H1 (cell line): ENCODE measurements around the gene PLS3. TPM values are rescaled to one million over a fixed set of nuclear protein-coding genes. Genes with fewer than 3 reads are reported as not detected.

Experiments
- CTCF ChIA-PET: fragments of 300-600 bp; sonication (Branson Sonifier 250); formaldehyde crosslinking; loops from one replicate; lab custom pipeline; 2021; ENCODE audit not compliant: partially characterized antibody; lab: Charles Lee
- POLR2A ChIA-PET: fragments of 300-600 bp; sonication (Branson Sonifier 250); formaldehyde crosslinking; loops from one replicate; lab custom pipeline; 2021; ENCODE audit warnings: inconsistent platforms; ENCODE audit not compliant: partially characterized antibody; lab: Charles Lee
- DNase-seq, 2 experiments: peaks; one replicate each; pipeline versions ENCODE4 v3.0.0 to v3.0.0-alpha.2; 2010 to 2022; ENCODE audit warnings: low spot score in 2 of 2, low read depth in 1 of 2, mixed read lengths in 1 of 2
- FAIRE-seq: peaks from 2 replicates; lab custom pipeline; 2011; peaks lifted over from hg19 to GRCh38; lab: Jason Lieb, UNC
- H2AFZ ChIP-seq: 2 replicates; pipeline ENCODE4 v1.8.1; 2012; ENCODE audit warnings: low read length, inconsistent platforms
- H2AK5ac ChIP-seq: 2 replicates; pipeline ENCODE4 v1.6.1; 2013; ENCODE audit warnings: low read depth, low read length
- H2BK120ac ChIP-seq: replicated peaks from 2 replicates; pipeline ENCODE3; 2013; ENCODE audit warnings: low read depth, low read length, inconsistent platforms
- H2BK12ac ChIP-seq: 2 replicates; pipeline ENCODE4 v1.6.1; 2013; ENCODE audit warnings: low read depth, low read length
- H2BK15ac ChIP-seq: 2 replicates; pipeline ENCODE4 v1.6.1; 2013; ENCODE audit warnings: low read length
- H2BK20ac ChIP-seq: 2 replicates; pipeline ENCODE4 v1.6.1; 2013; ENCODE audit warnings: low read length
- H2BK5ac ChIP-seq: 2 replicates; pipeline ENCODE4 v1.6.1; 2013; ENCODE audit warnings: low read depth, low read length
- H3K14ac ChIP-seq: 2 replicates; pipeline ENCODE4 v1.6.1; 2013; ENCODE audit warnings: inconsistent platforms; ENCODE audit not compliant: insufficient read length
- H3K18ac ChIP-seq: 2 replicates; pipeline ENCODE4 v1.6.1; 2013; ENCODE audit warnings: low read length; ENCODE audit errors: extremely low read depth
- H3K23ac ChIP-seq: 2 replicates; pipeline ENCODE4 v1.6.1; 2013; ENCODE audit warnings: inconsistent platforms; ENCODE audit not compliant: insufficient read length
- H3K23me2 ChIP-seq: 2 replicates; pipeline ENCODE4 v1.6.1; 2013; ENCODE audit warnings: low read depth, low read length
- H3K27ac ChIP-seq: 2 replicates; pipeline ENCODE4 v1.6.1; 2011; ENCODE audit warnings: low read depth, low read length, inconsistent platforms
- H3K27me3 ChIP-seq, 4 experiments: replicated peaks in 1 of 4; 1 replicate in 1 of 4; 2 replicates in 3 of 4; pipeline versions ENCODE4 v1.6.1 to v1.8.1; 2011 to 2013; ENCODE audit warnings: low read length in 3 of 4, mild to moderate bottlenecking in 3 of 4, inconsistent platforms in 2 of 4, mixed read lengths in 2 of 4, moderate library complexity in 1 of 4; ENCODE audit not compliant: control insufficient read depth in 3 of 4, insufficient read depth in 3 of 4; ENCODE audit errors: extremely low read depth in 1 of 4
- H3K36me3 ChIP-seq, 4 experiments: 2 replicates each; pipeline versions ENCODE4 v1.6.1 to v1.8.1; 2011 to 2013; ENCODE audit warnings: mild to moderate bottlenecking in 4 of 4, low read length in 3 of 4, moderate library complexity in 2 of 4, control low read depth in 1 of 4, inconsistent platforms in 1 of 4; ENCODE audit not compliant: insufficient read depth in 4 of 4, control insufficient read depth in 2 of 4
- H3K4ac ChIP-seq: replicated peaks from 2 replicates; pipeline ENCODE3; 2013; ENCODE audit warnings: low read length, low read depth, mixed read lengths, inconsistent platforms; ENCODE audit not compliant: insufficient read length
- H3K4me1 ChIP-seq, 4 experiments: replicated peaks in 1 of 4; 1 replicate in 1 of 4; 2 replicates in 3 of 4; pipeline versions ENCODE4 v1.6.1 to v1.8.1; 2011 to 2013; ENCODE audit warnings: low read length in 3 of 4, inconsistent platforms in 2 of 4, mixed read lengths in 1 of 4; ENCODE audit not compliant: insufficient read depth in 4 of 4, control insufficient read depth in 3 of 4
- H3K4me2 ChIP-seq, 2 experiments: 2 replicates each; pipeline versions ENCODE4 v1.6.1 to v1.8.1; 2011 to 2013; ENCODE audit warnings: low read depth in 2 of 2, low read length in 2 of 2, control low read depth in 1 of 2, inconsistent platforms in 1 of 2, mild to moderate bottlenecking in 1 of 2; ENCODE audit not compliant: insufficient read depth in 1 of 2
- H3K4me3 ChIP-seq, 4 experiments: fragments of 200-600, 300-600 bp in 1 of 4; sonication (generic), shearing (Covaris generic), sonication (Bioruptor Twin) in 1 of 4; 2 replicates each; pipeline versions ENCODE4 v1.5.1 to v1.8.1; 2011 to 2016; ENCODE audit warnings: low read length in 4 of 4, low read depth in 3 of 4, control low read depth in 2 of 4, inconsistent platforms in 2 of 4, mild to moderate bottlenecking in 2 of 4, mixed read lengths in 1 of 4, moderate library complexity in 1 of 4; ENCODE audit not compliant: insufficient read depth in 2 of 4; ENCODE audit errors: extremely low read depth in 1 of 4
- H3K56ac ChIP-seq: replicated peaks from 2 replicates; pipeline ENCODE3; 2013; ENCODE audit warnings: low read depth, mild to moderate bottlenecking, mixed read lengths, low read length, inconsistent platforms; ENCODE audit not compliant: insufficient read length
- H3K79me1 ChIP-seq: 2 replicates; pipeline ENCODE4 v1.6.1; 2013; ENCODE audit warnings: low read depth, low read length, control low read depth
- H3K79me2 ChIP-seq, 2 experiments: 2 replicates each; pipeline versions ENCODE4 v1.6.1 to v1.8.1; 2012 to 2013; ENCODE audit warnings: low read length in 2 of 2, mild to moderate bottlenecking in 2 of 2, inconsistent platforms in 1 of 2; ENCODE audit not compliant: insufficient read depth in 2 of 2, control insufficient read depth in 1 of 2
- H3K9ac ChIP-seq, 4 experiments: replicated peaks in 1 of 4; 1 replicate in 1 of 4; 2 replicates in 3 of 4; pipeline versions ENCODE4 v1.6.1 to v1.8.1; 2011 to 2013; ENCODE audit warnings: low read depth in 3 of 4, low read length in 3 of 4, control low read depth in 2 of 4, mild to moderate bottlenecking in 2 of 4, moderate library complexity in 2 of 4, inconsistent platforms in 1 of 4; ENCODE audit errors: extremely low read depth in 1 of 4
- H3K9me3 ChIP-seq, 2 experiments: 2 replicates each; pipeline versions ENCODE4 v1.6.1 to v1.8.1; 2012 to 2013; ENCODE audit warnings: mild to moderate bottlenecking in 2 of 2, moderate library complexity in 2 of 2, control low read depth in 1 of 2, inconsistent platforms in 1 of 2, low read depth in 1 of 2, low read length in 1 of 2, mixed read lengths in 1 of 2; ENCODE audit not compliant: insufficient read depth in 2 of 2
- H4K20me1 ChIP-seq, 2 experiments: replicated peaks in 1 of 2; 2 replicates each; pipeline versions ENCODE3 to v1.8.1; 2011 to 2013; ENCODE audit warnings: inconsistent platforms in 2 of 2, low read length in 2 of 2, mild to moderate bottlenecking in 1 of 2; ENCODE audit not compliant: insufficient read depth in 2 of 2, control insufficient read depth in 1 of 2
- H4K5ac ChIP-seq: 2 replicates; pipeline ENCODE4 v1.6.1; 2013; ENCODE audit warnings: low read length, low read depth, mixed read lengths, inconsistent platforms; ENCODE audit not compliant: insufficient read length
- H4K8ac ChIP-seq: 2 replicates; pipeline ENCODE4 v1.8.0; 2013; ENCODE audit warnings: mild to moderate bottlenecking, moderate library complexity, low read length, inconsistent platforms; ENCODE audit not compliant: insufficient read depth; ENCODE audit errors: extremely low read depth
- H4K91ac ChIP-seq: replicated peaks from 2 replicates; pipeline ENCODE3; 2013; ENCODE audit warnings: low read length, mixed read lengths, inconsistent platforms; ENCODE audit not compliant: insufficient read length
- CEBPB ChIP-seq: IDR thresholded peaks from 2 replicates; pipeline ENCODE4 v1.6.1; 2012; ENCODE audit warnings: low read depth, low read length
- CHD2 ChIP-seq: IDR thresholded peaks from 2 replicates; pipeline ENCODE4 v1.6.1; 2012; ENCODE audit warnings: low read length, improper control_type of control experiment
- GTF2F1 ChIP-seq: IDR thresholded peaks from 2 replicates; pipeline ENCODE4 v1.6.1; 2012; ENCODE audit warnings: low read depth, low read length, improper control_type of control experiment, borderline replicate concordance
- POU5F1 ChIP-seq: IDR thresholded peaks from 2 replicates; pipeline ENCODE4 v1.6.1; 2011; ENCODE audit warnings: low read depth, mild to moderate bottlenecking, low read length, moderate library complexity
- TAF7 ChIP-seq: optimal IDR thresholded peaks from 2 replicates; pipeline ENCODE3; 2011; ENCODE audit warnings: low read depth, mild to moderate bottlenecking, inconsistent platforms, low read length, moderate library complexity, borderline replicate concordance
- WGBS, 2 experiments: shearing (Covaris generic) in 1 of 2; methylation state at CpG; one replicate each; pipeline versions ENCODE4 v1.1.6 to v1.1.7; 2013 to 2015; ENCODE audit warnings: low lambda C conversion rate in 2 of 2, mixed read lengths in 2 of 2, inconsistent platforms in 1 of 2, low coverage in 1 of 2, missing lambda C conversion rate in 1 of 2; ENCODE audit not compliant: insufficient replicate concordance in 2 of 2, insufficient coverage in 1 of 2, insufficient read length in 1 of 2; ENCODE audit errors: extremely low coverage in 1 of 2, missing lambda C conversion rate in 1 of 2; 5-methylcytosine and 5-hydroxymethylcytosine counted together
- polyA plus RNA-seq, 7 experiments: library from polyadenylated mRNA; depleted of rRNA in 3 of 7; stranded (reverse) in 5 of 7; unstranded in 2 of 7; fragments of >200 nt in 5 of 7; fragments of 200-250 nt in 2 of 7; gene quantifications; 1 replicate in 5 of 7; 2 replicates in 1 of 7; 4 replicates in 1 of 7; pipeline versions ENCODE4 v1.2.1 to v1.2.3, GENCODE V29; 2011 to 2013; ENCODE audit warnings: missing spikeins in 2 of 7, mixed read lengths in 2 of 7
- total RNA-seq: library from RNA; stranded (reverse); fragmentation: NEBNext Ultra II Directional; extraction: Animal tissue kit (Norgen Biotek cat#: 25700); gene quantifications from 2 replicates; pipeline ENCODE4 v1.2.1, GENCODE V29; 2021
- TF ChIP-seq, protein P1 (sequence below), 3 experiments: IDR thresholded peaks; 1 replicate in 2 of 3; 2 replicates in 1 of 3; pipeline versions ENCODE4 v1.5.1 to v1.6.1; 2011; ENCODE audit warnings: low read length in 3 of 3, mild to moderate bottlenecking in 3 of 3, inconsistent platforms in 2 of 3, low read depth in 1 of 3, moderate library complexity in 1 of 3; ENCODE audit not compliant: insufficient read depth in 1 of 3; ENCODE audit errors: control extremely low read depth in 1 of 3
- TF ChIP-seq, protein P2 (sequence below): IDR thresholded peaks from 2 replicates; pipeline ENCODE4 v1.6.1; 2012; ENCODE audit warnings: inconsistent platforms

PLS3 gene
- total and polyA plus RNA-seq, 2 of the 8 experiments (the other 6 are each of a cell fraction or from before 2014, with no cell fraction given): 107 to 185 TPM

DNA sequence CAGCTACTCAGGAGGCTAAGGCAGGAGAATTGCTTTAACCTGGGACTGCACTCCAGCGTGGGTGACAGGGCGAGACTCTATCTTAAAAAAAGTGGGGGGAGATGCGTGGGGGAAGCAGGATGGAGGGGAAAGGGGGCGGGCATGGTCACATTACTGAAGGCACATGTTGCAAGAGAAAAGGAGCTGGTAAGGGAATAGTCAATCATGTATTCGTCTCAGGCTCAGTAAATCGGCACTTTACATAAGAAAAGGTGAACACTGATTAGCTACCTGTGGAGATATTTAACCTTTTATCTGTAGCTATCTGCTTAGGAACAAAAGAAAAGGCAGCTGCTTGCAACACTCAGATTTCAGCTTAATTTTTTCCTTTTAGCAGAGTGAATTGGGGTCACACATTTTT, 132.5 kb downstream of the PLS3 start:
- H4K8ac ChIP-seq: no peak overlapping the region
- no peak for DNase-seq
- H3K4me2 ChIP-seq: peak overlapping the region; percentile 14 to 24; a peak in 2 of 4 replicates
- H3K56ac ChIP-seq: no peak overlapping the region
- H3K9ac ChIP-seq: no peak overlapping the region
- no peak overlapping the region for H3K14ac ChIP-seq
- ChIA-PET POLR2A (interaction anchor here (0.8 to 1.2 kb wide), 4 partner anchors 15 to 68 kb away, joined by 3 to 5 read pairs (median 5); no protein-coding TSS in a partner anchor), CTCF (interaction anchor here (0.7 to 1.3 kb wide), 3 partner anchors 42 to 362 kb away, joined by 3 read pairs; no protein-coding TSS in a partner anchor)
- H4K91ac ChIP-seq: no peak overlapping the region
- H4K5ac ChIP-seq: no peak overlapping the region
- H2AFZ ChIP-seq: no peak overlapping the region
- no peak overlapping the region for H2AK5ac ChIP-seq
- FAIRE-seq: peak; percentile 52
- H3K79me2 ChIP-seq: no peaks in the 10 kb centered on the region
- H2BK15ac ChIP-seq: no peak overlapping the region
- 3% methylated on average over 5 of the region's 6 CpGs; no CpG with 5 or more reads in 1 of the 2 experiments for WGBS, 2 experiments
- H3K23ac ChIP-seq: no peak overlapping the region
- H2BK12ac ChIP-seq: peak overlapping the region; percentile 46; the same call in 1 of the 2 replicates
- H3K27ac ChIP-seq: peak overlapping the region; percentile 61
- H2BK120ac ChIP-seq: no peak overlapping the region
- no peaks in the 10 kb centered on the region for H3K23me2 ChIP-seq
- no peak overlapping the region for H3K4ac ChIP-seq
- H3K4me3 ChIP-seq: no peak overlapping the region
- no peak overlapping the region for H2BK20ac ChIP-seq
- TF ChIP-seq TAF7: no peak
- TF ChIP-seq, protein P1, sequence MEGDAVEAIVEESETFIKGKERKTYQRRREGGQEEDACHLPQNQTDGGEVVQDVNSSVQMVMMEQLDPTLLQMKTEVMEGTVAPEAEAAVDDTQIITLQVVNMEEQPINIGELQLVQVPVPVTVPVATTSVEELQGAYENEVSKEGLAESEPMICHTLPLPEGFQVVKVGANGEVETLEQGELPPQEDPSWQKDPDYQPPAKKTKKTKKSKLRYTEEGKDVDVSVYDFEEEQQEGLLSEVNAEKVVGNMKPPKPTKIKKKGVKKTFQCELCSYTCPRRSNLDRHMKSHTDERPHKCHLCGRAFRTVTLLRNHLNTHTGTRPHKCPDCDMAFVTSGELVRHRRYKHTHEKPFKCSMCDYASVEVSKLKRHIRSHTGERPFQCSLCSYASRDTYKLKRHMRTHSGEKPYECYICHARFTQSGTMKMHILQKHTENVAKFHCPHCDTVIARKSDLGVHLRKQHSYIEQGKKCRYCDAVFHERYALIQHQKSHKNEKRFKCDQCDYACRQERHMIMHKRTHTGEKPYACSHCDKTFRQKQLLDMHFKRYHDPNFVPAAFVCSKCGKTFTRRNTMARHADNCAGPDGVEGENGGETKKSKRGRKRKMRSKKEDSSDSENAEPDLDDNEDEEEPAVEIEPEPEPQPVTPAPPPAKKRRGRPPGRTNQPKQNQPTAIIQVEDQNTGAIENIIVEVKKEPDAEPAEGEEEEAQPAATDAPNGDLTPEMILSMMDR (IDR thresholded peaks at IDR 0.05; ENCODE audit: control extremely low read depth in 1 of 3, insufficient read depth in 1 of 3, low read depth in 1 of 3, low read length in 3 of 3): no peak
- no peak for TF ChIP-seq GTF2F1
- no peak for TF ChIP-seq CHD2
- TF ChIP-seq POU5F1: peak; percentile 54; the same call in 1 of the 2 replicates
- TF ChIP-seq CEBPB: peak; percentile 60
- TF ChIP-seq, protein P2, sequence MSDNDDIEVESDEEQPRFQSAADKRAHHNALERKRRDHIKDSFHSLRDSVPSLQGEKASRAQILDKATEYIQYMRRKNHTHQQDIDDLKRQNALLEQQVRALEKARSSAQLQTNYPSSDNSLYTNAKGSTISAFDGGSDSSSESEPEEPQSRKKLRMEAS: peak; percentile 6; the same call in 1 of the 2 replicates
- no peaks in the 10 kb centered on the region for H3K36me3 ChIP-seq
- no peak overlapping the region; the same call in 1 of the 2 replicates for H3K18ac ChIP-seq
- H3K79me1 ChIP-seq: no peaks in the 10 kb centered on the region
- H3K9me3 ChIP-seq: no peaks in the 10 kb centered on the region
- no peaks in the 10 kb centered on the region for H3K27me3 ChIP-seq
- H2BK5ac ChIP-seq: 0 out of 2 replicates have a peak overlapping the region, but pooled peaks have one; percentile 89
- peaks cover 0 to 29% (median 11%) of the 10 kb centered on the region in 4 experiments; a peak in 5 of 7 replicates for H3K4me1 ChIP-seq
- H4K20me1 ChIP-seq: no peaks in the 10 kb centered on the region
